ENCODE measurements around the gene MTHFD2. TPM values are rescaled to one million over a fixed set of nuclear protein-coding genes. Genes with fewer than 3 reads are reported as not detected.
A peak's percentile ranks its signal among the peaks of the same experiment; 100 is the strongest.

Gene MTHFD2
- polyA plus RNA-seq, 1 experiment = 282 TPM

- TF ChIP-seq CTCF (IDR thresholded peaks at IDR 0.05; ENCODE audit: insufficient read depth, low read depth, low read length) = no peak
- POLR2A ChIA-PET = interaction anchor here (0.6 kb wide), 1 partner anchor 365 kb away, joined by 3 read pairs; no protein-coding TSS in a partner anchor
- Histone ChIP-seq H3K36me3 (ENCODE audit: control insufficient read depth, insufficient read depth, low read length) (peaks cover 5% of the 10 kb centered on the region), H3K4me3 (ENCODE audit: low read depth, low read length) (peak overlapping the region; percentile 100), H3K27me3 (ENCODE audit: control insufficient read depth, insufficient read depth, low read length) (no peaks in the 10 kb centered on the region)
- DNase-seq (ENCODE audit: low read depth) = no peak
- CTCF ChIA-PET = interaction anchor here (1.2 to 2.7 kb wide), 4 partner anchors 18 to 376 kb away, joined by 3 to 7 read pairs (median 4); no protein-coding TSS in a partner anchor
Observed at GRCh38 chr2:74199871-74200305, 1.5 kb downstream of the MTHFD2 start.

- ChIA-PET CTCF (interaction anchor here (0.6 to 2.7 kb wide), 3 partner anchors 20 to 380 kb away, joined by 3 to 7 read pairs (median 4); no protein-coding TSS in a partner anchor), POLR2A (no interaction called here)
- H3K36me3 ChIP-seq (ENCODE audit: control insufficient read depth, insufficient read depth, low read length) = peaks cover 5% of the 10 kb centered on the region
- H3K27me3 ChIP-seq (ENCODE audit: control insufficient read depth, insufficient read depth, low read length) = no peaks in the 10 kb centered on the region
- DNase-seq (ENCODE audit: low read depth) = no peak
- no peak for TF ChIP-seq CTCF (IDR thresholded peaks at IDR 0.05; ENCODE audit: insufficient read depth, low read depth, low read length)
- H3K4me3 ChIP-seq (ENCODE audit: low read depth, low read length) = no peak overlapping the region
Observed at GRCh38 chr2:74201196-74201595, 2.8 kb downstream of the MTHFD2 start.

GRCh38 chr2:74201596-74201995 lies 3.2 kb downstream of the MTHFD2 start:
- H3K27me3 ChIP-seq (ENCODE audit: control insufficient read depth, insufficient read depth, low read length) = no peaks in the 10 kb centered on the region
- no peak for DNase-seq (ENCODE audit: low read depth)
- no peak overlapping the region for H3K4me3 ChIP-seq (ENCODE audit: low read depth, low read length)
- ChIA-PET POLR2A (no interaction called here), CTCF (interaction anchor here (0.7 to 2.7 kb wide), 2 partner anchors 48 to 380 kb away, joined by 4 to 7 read pairs; no protein-coding TSS in a partner anchor)
- H3K36me3 ChIP-seq (ENCODE audit: control insufficient read depth, insufficient read depth, low read length) = peaks cover 7% of the 10 kb centered on the region
- no peak for TF ChIP-seq CTCF (IDR thresholded peaks at IDR 0.05; ENCODE audit: insufficient read depth, low read depth, low read length)

- H3K36me3 ChIP-seq (ENCODE audit: control insufficient read depth, insufficient read depth, low read length) = peaks cover 11% of the 10 kb centered on the region
- no peaks in the 10 kb centered on the region for H3K27me3 ChIP-seq (ENCODE audit: control insufficient read depth, insufficient read depth, low read length)
- no peak for TF ChIP-seq CTCF (IDR thresholded peaks at IDR 0.05; ENCODE audit: insufficient read depth, low read depth, low read length)
- no peak for DNase-seq (ENCODE audit: low read depth)
- ChIA-PET POLR2A (no interaction called here), CTCF (interaction anchor here (0.6 to 1.3 kb wide), 4 partner anchors 11 to 131 kb away, joined by 3 to 4 read pairs (median 4); no protein-coding TSS in a partner anchor)
- H3K4me3 ChIP-seq (ENCODE audit: low read depth, low read length) = no peak overlapping the region
Observed at GRCh38 chr2:74204436-74204835, 6.0 kb downstream of the MTHFD2 start.

GRCh38 chr2:74205113-74205512 lies 6.7 kb downstream of the MTHFD2 start:
- DNase-seq (ENCODE audit: low read depth) = no peak
- ChIA-PET CTCF (interaction anchor here (1.0 to 1.3 kb wide), 5 partner anchors 11 to 381 kb away, joined by 3 to 4 read pairs (median 3); no protein-coding TSS in a partner anchor), POLR2A (no interaction called here)
- Histone ChIP-seq H3K4me3 (ENCODE audit: low read depth, low read length) (no peak overlapping the region), H3K36me3 (ENCODE audit: control insufficient read depth, insufficient read depth, low read length) (peaks cover 15% of the 10 kb centered on the region), H3K27me3 (ENCODE audit: control insufficient read depth, insufficient read depth, low read length) (no peaks in the 10 kb centered on the region)
- TF ChIP-seq CTCF (IDR thresholded peaks at IDR 0.05; ENCODE audit: insufficient read depth, low read depth, low read length) = no peak

All from BJ (cell line).